PFSK-1 (cell line): ENCODE measurements around the gene MYEOV.

Experiments
- FOXP2 ChIP-seq: optimal IDR thresholded peaks from 2 replicates; pipeline ENCODE3; 2011; ENCODE audit warnings: borderline replicate concordance, control low read depth, inconsistent platforms; ENCODE audit not compliant: insufficient read depth; ENCODE audit errors: extremely low read length, extremely low read depth
- POLR2AphosphoS5 ChIP-seq: IDR thresholded peaks from 2 replicates; pipeline ENCODE4 v1.6.1; 2012; ENCODE audit warnings: low read depth, mild to moderate bottlenecking, control low read depth, low read length, moderate library complexity
- REST ChIP-seq, 2 experiments: IDR thresholded peaks; 2 replicates each; pipeline versions ENCODE4 v1.6.1 to v1.8.0; 2011 to 2012; ENCODE audit warnings: low read depth in 2 of 2, low read length in 2 of 2, control low read depth in 1 of 2, inconsistent platforms in 1 of 2, mild to moderate bottlenecking in 1 of 2, moderate library complexity in 1 of 2; ENCODE audit not compliant: insufficient read depth in 1 of 2
- SIN3A ChIP-seq: IDR thresholded peaks from 2 replicates; pipeline ENCODE4 v1.6.1; 2012; ENCODE audit warnings: mild to moderate bottlenecking, low read length, moderate library complexity, borderline replicate concordance; ENCODE audit not compliant: insufficient read depth
- TAF1 ChIP-seq: IDR thresholded peaks from 2 replicates; pipeline ENCODE4 v1.6.1; 2012; ENCODE audit warnings: low read length, control low read depth, borderline replicate concordance; ENCODE audit not compliant: insufficient read depth

- TF ChIP-seq POLR2AphosphoS5 (no peak), TAF1 (no peak), FOXP2 (no peak), SIN3A (no peak), REST (IDR thresholded peaks at IDR 0.05; ENCODE audit: insufficient read depth in 1 of 2, low read depth in 2 of 2, low read length in 2 of 2) (no peak)
Measured at GRCh38 chr11:69280994-69281393, 13.0 kb upstream of the MYEOV start.
